Measurements from ENCODE around the gene SLFNL1. TPM values are rescaled to one million over a fixed set of nuclear protein-coding genes. Genes with fewer than 3 reads are reported as not detected.

The SLFNL1 gene
- total RNA-seq, 1 donor, result 0.72 TPM

GRCh38 chr1:40969445-40969844 lies 52.1 kb downstream of the SLFNL1 start:
- H3K36me3 ChIP-seq (ENCODE audit: insufficient read depth, low read length), result no peaks in the 10 kb centered on the region
- H3K27ac ChIP-seq (ENCODE audit: low read depth, low read length), result no peak overlapping the region
- DNase-seq (ENCODE audit: insufficient read length, low spot score, missing footprints), result no peak
- no peaks in the 10 kb centered on the region for H3K79me2 ChIP-seq (ENCODE audit: insufficient read depth, low read length)
- no peaks in the 10 kb centered on the region for H3K9me3 ChIP-seq (ENCODE audit: low read depth, low read length)
- TF ChIP-seq CTCF (IDR thresholded peaks at IDR 0.05; ENCODE audit: extremely low read depth, low read depth, low read length), result no peak
- no peaks in the 10 kb centered on the region for H4K20me1 ChIP-seq (ENCODE audit: insufficient read depth, low read length)
- H3K4me2 ChIP-seq (ENCODE audit: insufficient read depth, low read length), result no peak overlapping the region
- peaks cover 11% of the 10 kb centered on the region for H3K4me1 ChIP-seq (ENCODE audit: insufficient read depth, low read length)
- H3K4me3 ChIP-seq (ENCODE audit: insufficient read depth, low read length), result no peak overlapping the region
- no peak overlapping the region for H2AFZ ChIP-seq (ENCODE audit: low read length)
- H3K27me3 ChIP-seq (ENCODE audit: insufficient read depth, low read length), result no peaks in the 10 kb centered on the region

DNA sequence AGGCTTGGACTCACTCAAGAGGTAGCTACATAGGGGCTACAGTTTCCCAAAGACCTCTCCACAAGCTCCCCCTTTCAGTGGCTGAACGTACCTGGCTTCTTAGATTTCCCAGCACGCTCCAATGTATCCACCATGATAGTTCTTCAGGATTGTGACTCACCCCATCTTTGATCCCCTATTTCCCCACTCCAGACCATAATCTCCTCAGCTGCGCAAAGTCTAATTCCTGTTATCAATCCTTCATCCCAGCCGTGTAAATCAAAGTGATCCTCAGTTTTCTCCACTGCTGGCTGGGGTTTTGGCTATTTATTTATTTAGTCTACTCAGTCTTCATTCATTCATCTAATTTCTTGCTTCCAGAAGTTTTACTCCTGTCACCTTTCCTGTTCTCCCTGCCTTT lies 55.1 kb downstream of the SLFNL1 start:
- Histone ChIP-seq H3K4me2 (ENCODE audit: insufficient read depth, low read length) (no peak overlapping the region), H3K9me3 (ENCODE audit: low read depth, low read length) (no peaks in the 10 kb centered on the region), H3K27me3 (ENCODE audit: insufficient read depth, low read length) (no peaks in the 10 kb centered on the region), H3K4me3 (ENCODE audit: insufficient read depth, low read length) (no peak overlapping the region), H3K36me3 (ENCODE audit: insufficient read depth, low read length) (no peaks in the 10 kb centered on the region), H3K27ac (ENCODE audit: low read depth, low read length) (peak overlapping the region; percentile 37), H2AFZ (ENCODE audit: low read length) (no peak overlapping the region), H3K79me2 (ENCODE audit: insufficient read depth, low read length) (no peaks in the 10 kb centered on the region), H3K4me1 (ENCODE audit: insufficient read depth, low read length) (peaks cover 11% of the 10 kb centered on the region), H4K20me1 (ENCODE audit: insufficient read depth, low read length) (no peaks in the 10 kb centered on the region)
- TF ChIP-seq CTCF (IDR thresholded peaks at IDR 0.05; ENCODE audit: extremely low read depth, low read depth, low read length), result no peak
- no peak for DNase-seq (ENCODE audit: insufficient read length, low spot score, missing footprints)

Other genes starting within 250 kb of the SLFNL1 start
- not detected in 2 replicates for gene KCNQ4, start 237.9 kb downstream of the SLFNL1 start, total RNA-seq
- 1.2 and 3.3 TPM in 2 replicates for gene CITED4, start 159.4 kb downstream of the SLFNL1 start, total RNA-seq
- 16.5 and 19.2 TPM in 2 replicates for gene CTPS1, start 42.0 kb downstream of the SLFNL1 start, total RNA-seq
- 30.9 and 33.7 TPM in 2 replicates for gene SCMH1, start 220.6 kb upstream of the SLFNL1 start, total RNA-seq